H1 (cell line): ENCODE results near the gene CFAP65. TPM values are rescaled to one million over a fixed set of nuclear protein-coding genes. Genes with fewer than 3 reads are reported as not detected.

ENCODE experiments used
- CHD2 ChIP-seq: IDR thresholded peaks from 2 replicates; pipeline ENCODE4 v1.6.1; 2012; ENCODE audit warnings: low read length, improper control_type of control experiment
- CTBP2 ChIP-seq: IDR thresholded peaks from 2 replicates; pipeline ENCODE4 v1.7.0; 2011; ENCODE audit warnings: borderline replicate concordance, mild to moderate bottlenecking, moderate library complexity, mixed read lengths, low read length; ENCODE audit not compliant: insufficient read depth, insufficient read length
- RFX5 ChIP-seq: IDR thresholded peaks from 2 replicates; pipeline ENCODE4 v1.6.1; 2011; ENCODE audit warnings: low read depth, low read length, improper control_type of control experiment, borderline replicate concordance
- polyA plus RNA-seq, 7 experiments: library from polyadenylated mRNA; depleted of rRNA in 3 of 7; stranded (reverse) in 5 of 7; unstranded in 2 of 7; fragments of >200 nt in 5 of 7; fragments of 200-250 nt in 2 of 7; gene quantifications; 1 replicate in 5 of 7; 2 replicates in 1 of 7; 4 replicates in 1 of 7; pipeline versions ENCODE4 v1.2.1 to v1.2.3, GENCODE V29; 2011 to 2013; ENCODE audit warnings: missing spikeins in 2 of 7, mixed read lengths in 2 of 7
- total RNA-seq: library from RNA; stranded (reverse); fragmentation: NEBNext Ultra II Directional; extraction: Animal tissue kit (Norgen Biotek cat#: 25700); gene quantifications from 2 replicates; pipeline ENCODE4 v1.2.1, GENCODE V29; 2021
- TF ChIP-seq, protein P1 (sequence below): IDR thresholded peaks from 2 replicates; pipeline ENCODE4 v1.6.1; 2011; ENCODE audit warnings: low read depth, mild to moderate bottlenecking, low read length; ENCODE audit not compliant: insufficient read depth
- TF ChIP-seq, protein P2 (sequence below): IDR thresholded peaks from 2 replicates; pipeline ENCODE4 v1.6.1; 2012; ENCODE audit warnings: inconsistent platforms
- TF ChIP-seq, protein P3 (sequence below), 3 experiments: IDR thresholded peaks; 1 replicate in 2 of 3; 2 replicates in 1 of 3; pipeline versions ENCODE4 v1.5.1 to v1.6.1; 2011; ENCODE audit warnings: low read length in 3 of 3, mild to moderate bottlenecking in 3 of 3, inconsistent platforms in 2 of 3, low read depth in 1 of 3, moderate library complexity in 1 of 3; ENCODE audit not compliant: insufficient read depth in 1 of 3; ENCODE audit errors: control extremely low read depth in 1 of 3

CFAP65 gene
- total and polyA plus RNA-seq, 2 of the 8 experiments (the other 6 are each of a cell fraction or from before 2014, with no cell fraction given) = 0.19 to 0.45 TPM

DNA sequence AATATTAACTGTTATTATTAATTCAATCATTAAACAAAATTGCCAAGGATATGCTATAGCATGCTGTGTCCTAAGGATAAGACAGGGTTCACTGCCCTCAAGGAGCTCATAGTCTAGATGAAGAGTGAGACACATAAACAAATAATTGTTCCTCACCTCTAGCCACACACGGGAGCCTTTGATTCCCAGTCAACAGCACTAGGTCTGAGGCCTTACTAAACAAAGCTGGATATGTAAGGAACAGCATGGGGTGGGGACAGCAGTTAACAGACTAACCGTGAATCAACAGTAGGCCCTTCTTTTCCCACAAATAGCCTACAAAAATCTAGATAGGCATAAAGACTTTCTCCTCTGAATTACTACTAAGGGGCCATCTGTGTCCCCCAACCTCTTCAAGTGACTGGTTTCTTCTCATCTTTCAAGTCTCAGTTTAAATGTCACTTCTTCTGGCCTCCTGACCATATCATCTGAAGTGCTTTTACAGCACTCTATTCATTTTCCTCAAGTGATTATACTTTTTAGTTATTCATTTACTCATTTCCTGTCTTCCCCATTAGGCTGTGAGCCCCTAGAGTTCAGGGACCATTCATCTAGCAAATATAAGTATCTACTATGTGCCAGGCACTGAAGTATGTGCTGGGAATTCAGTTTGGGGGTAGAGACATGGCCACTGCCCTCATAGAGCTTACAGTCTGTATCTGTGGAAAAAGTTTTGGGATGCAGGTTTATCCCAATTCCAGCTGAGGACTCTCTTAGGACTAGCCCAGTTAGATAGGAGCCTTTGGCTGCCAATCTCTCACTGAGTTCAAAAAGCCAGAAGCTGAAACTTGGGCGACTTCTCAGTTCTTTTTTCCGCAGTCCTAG, 49.4 kb upstream of the CFAP65 start (continued):
- TF ChIP-seq, protein P1, sequence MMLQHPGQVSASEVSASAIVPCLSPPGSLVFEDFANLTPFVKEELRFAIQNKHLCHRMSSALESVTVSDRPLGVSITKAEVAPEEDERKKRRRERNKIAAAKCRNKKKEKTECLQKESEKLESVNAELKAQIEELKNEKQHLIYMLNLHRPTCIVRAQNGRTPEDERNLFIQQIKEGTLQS = no peak
- TF ChIP-seq, protein P2, sequence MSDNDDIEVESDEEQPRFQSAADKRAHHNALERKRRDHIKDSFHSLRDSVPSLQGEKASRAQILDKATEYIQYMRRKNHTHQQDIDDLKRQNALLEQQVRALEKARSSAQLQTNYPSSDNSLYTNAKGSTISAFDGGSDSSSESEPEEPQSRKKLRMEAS = no peak
- TF ChIP-seq, protein P3, sequence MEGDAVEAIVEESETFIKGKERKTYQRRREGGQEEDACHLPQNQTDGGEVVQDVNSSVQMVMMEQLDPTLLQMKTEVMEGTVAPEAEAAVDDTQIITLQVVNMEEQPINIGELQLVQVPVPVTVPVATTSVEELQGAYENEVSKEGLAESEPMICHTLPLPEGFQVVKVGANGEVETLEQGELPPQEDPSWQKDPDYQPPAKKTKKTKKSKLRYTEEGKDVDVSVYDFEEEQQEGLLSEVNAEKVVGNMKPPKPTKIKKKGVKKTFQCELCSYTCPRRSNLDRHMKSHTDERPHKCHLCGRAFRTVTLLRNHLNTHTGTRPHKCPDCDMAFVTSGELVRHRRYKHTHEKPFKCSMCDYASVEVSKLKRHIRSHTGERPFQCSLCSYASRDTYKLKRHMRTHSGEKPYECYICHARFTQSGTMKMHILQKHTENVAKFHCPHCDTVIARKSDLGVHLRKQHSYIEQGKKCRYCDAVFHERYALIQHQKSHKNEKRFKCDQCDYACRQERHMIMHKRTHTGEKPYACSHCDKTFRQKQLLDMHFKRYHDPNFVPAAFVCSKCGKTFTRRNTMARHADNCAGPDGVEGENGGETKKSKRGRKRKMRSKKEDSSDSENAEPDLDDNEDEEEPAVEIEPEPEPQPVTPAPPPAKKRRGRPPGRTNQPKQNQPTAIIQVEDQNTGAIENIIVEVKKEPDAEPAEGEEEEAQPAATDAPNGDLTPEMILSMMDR (IDR thresholded peaks at IDR 0.05; ENCODE audit: control extremely low read depth in 1 of 3, insufficient read depth in 1 of 3, low read depth in 1 of 3, low read length in 3 of 3) = no peak
- TF ChIP-seq RFX5 (no peak), CHD2 (no peak), CTBP2 (no peak)
